HFF-Myc (cell line): ENCODE measurements around the gene RBM8A.

Experiments
- DNase-seq: peaks from one replicate; pipeline ENCODE4 v3.0.0-alpha.2; 2011; ENCODE audit warnings: low read depth; ENCODE audit errors: extremely low read depth
- H3K4me3 ChIP-seq: replicated peaks from 2 replicates; pipeline ENCODE4 v1.5.1; 2011; ENCODE audit warnings: low read depth, mild to moderate bottlenecking, control low read depth, low read length
- CTCF ChIP-seq: IDR thresholded peaks from 2 replicates; pipeline ENCODE4 v1.5.1; 2012; ENCODE audit warnings: mild to moderate bottlenecking, low read depth, low read length, control low read depth; ENCODE audit errors: missing control alignments

The RBM8A gene

GRCh38 chr1:145956361-145956760, 29.1 kb upstream of the RBM8A start:
- DNase-seq, result no peak
- TF ChIP-seq CTCF, result no peak
- H3K4me3 ChIP-seq, result peak overlapping the region; percentile 56

- no peak for DNase-seq
- TF ChIP-seq CTCF, result no peak
- H3K4me3 ChIP-seq, result peak overlapping the region; percentile 56
Observed at GRCh38 chr1:145955436-145955835, 28.2 kb upstream of the RBM8A start.

GRCh38 chr1:145953861-145954260, 26.6 kb upstream of the RBM8A start:
- no peak overlapping the region for H3K4me3 ChIP-seq
- DNase-seq, result no peak
- no peak for TF ChIP-seq CTCF

- H3K4me3 ChIP-seq, result no peak overlapping the region
- no peak for TF ChIP-seq CTCF
- no peak for DNase-seq
Observed at GRCh38 chr1:145952903-145953302, 25.6 kb upstream of the RBM8A start.

- no peak for TF ChIP-seq CTCF
- no peak for DNase-seq
- H3K4me3 ChIP-seq, result no peak overlapping the region
Observed at GRCh38 chr1:145951526-145951925, 24.2 kb upstream of the RBM8A start.

- DNase-seq, result no peak
- H3K4me3 ChIP-seq, result no peak overlapping the region
- no peak for TF ChIP-seq CTCF
Observed at GRCh38 chr1:145949219-145949618, 21.9 kb upstream of the RBM8A start.

GRCh38 chr1:145947551-145947950, 20.3 kb upstream of the RBM8A start:
- DNase-seq, result no peak
- no peak for TF ChIP-seq CTCF
- no peak overlapping the region for H3K4me3 ChIP-seq
